ENCODE measurements around the gene SCFD2. TPM values are rescaled to one million over a fixed set of nuclear protein-coding genes. Genes with fewer than 3 reads are reported as not detected.

Gene SCFD2
- total and polyA plus RNA-seq, 8 donors: 11.4 to 26.6 (median 13.7) TPM

DNA sequence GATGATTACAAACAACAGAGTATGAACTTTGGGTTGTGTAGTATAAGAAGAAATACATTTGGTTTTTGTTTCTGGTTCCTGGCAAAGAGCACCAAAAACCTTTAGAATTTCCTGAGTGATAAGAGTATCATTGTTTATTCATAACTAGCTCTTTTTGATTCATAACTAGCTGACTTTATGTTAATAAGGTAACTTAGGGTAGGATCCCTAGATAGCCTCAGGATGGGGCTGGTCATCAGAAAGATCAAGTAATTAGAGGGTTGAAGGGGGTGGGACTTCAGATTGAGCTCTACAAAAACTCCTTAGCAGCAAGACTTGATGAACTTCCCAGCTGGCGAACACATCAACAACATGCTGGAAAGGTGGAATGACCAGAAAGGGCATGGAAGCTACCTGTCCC is 166.5 kb downstream of the SCFD2 start:
- peaks cover 0 to 2% of the 10 kb centered on the region in 2 donors for H3K4me1 ChIP-seq
- ATAC-seq: no peak
- H3K27me3 ChIP-seq: no peaks in the 10 kb centered on the region
- no peak for TF ChIP-seq CTCF (IDR thresholded peaks at IDR 0.05)
- no peak overlapping the region for H3K27ac ChIP-seq
- intact Hi-C loops (cut with DNase I): loop anchor here in 1 of 2 donors (10.0 kb wide), 2 partner anchors 185 to 1035 kb away; no protein-coding TSS in a partner anchor
- no peaks in the 10 kb centered on the region for H3K36me3 ChIP-seq
- no peaks in the 10 kb centered on the region for H3K9me3 ChIP-seq
- no peak for DNase-seq
- H3K4me3 ChIP-seq: no peak overlapping the region

- DNase-seq (no peak), ATAC-seq (no peak)
- Histone ChIP-seq H3K9me3 (no peaks in the 10 kb centered on the region), H3K27me3 (no peaks in the 10 kb centered on the region), H3K27ac (no peak overlapping the region), H3K4me1 (peaks cover 0 to 2% of the 10 kb centered on the region in 2 donors), H3K36me3 (no peaks in the 10 kb centered on the region), H3K4me3 (no peak overlapping the region)
- TF ChIP-seq CTCF (IDR thresholded peaks at IDR 0.05): no peak
- intact Hi-C loops (cut with DNase I): loop anchor here in 1 of 2 donors (10.0 kb wide), 2 partner anchors 183 to 1037 kb away; no protein-coding TSS in a partner anchor
These were observed 168.1 kb downstream of the SCFD2 start for GRCh38 chr4:53197772-53198142.

GRCh38 chr4:53196882-53197771 is 168.7 kb downstream of the SCFD2 start:
- H3K27me3 ChIP-seq: no peaks in the 10 kb centered on the region
- H3K27ac ChIP-seq: no peak overlapping the region
- DNase-seq (peak in 2 of 4 donors; percentile 75 to 83), ATAC-seq (peak; percentile 88)
- H3K4me3 ChIP-seq: no peak overlapping the region
- intact Hi-C loops (cut with DNase I): loop anchor here in 1 of 2 donors (10.0 kb wide), 2 partner anchors 182 to 1038 kb away; no protein-coding TSS in a partner anchor
- no peaks in the 10 kb centered on the region for H3K36me3 ChIP-seq
- peaks cover 0 to 2% of the 10 kb centered on the region in 2 donors for H3K4me1 ChIP-seq
- TF ChIP-seq CTCF (IDR thresholded peaks at IDR 0.05): peak; percentile 60 to 70
- no peaks in the 10 kb centered on the region for H3K9me3 ChIP-seq

GRCh38 chr4:53195815-53196661 is 169.8 kb downstream of the SCFD2 start:
- peak in 1 of 4 donors; percentile 61 for DNase-seq
- Histone ChIP-seq H3K4me3 (no peak overlapping the region), H3K4me1 (peaks cover 0 to 2% of the 10 kb centered on the region in 2 donors), H3K36me3 (no peaks in the 10 kb centered on the region), H3K9me3 (no peaks in the 10 kb centered on the region), H3K27me3 (no peaks in the 10 kb centered on the region), H3K27ac (no peak overlapping the region)
- ATAC-seq: no peak
- no peak for TF ChIP-seq CTCF (IDR thresholded peaks at IDR 0.05)
- intact Hi-C loops (cut with DNase I): loop anchor here in 1 of 2 donors (10.0 kb wide), 2 partner anchors 181 to 1039 kb away; no protein-coding TSS in a partner anchor

All from left lung (tissue), 10 donors.